Measurements from ENCODE around the gene MKNK1. TPM values are rescaled to one million over a fixed set of nuclear protein-coding genes. Genes with fewer than 3 reads are reported as not detected.
A peak's percentile ranks its signal among the peaks of the same experiment; 100 is the strongest.

The MKNK1 gene
- total RNA-seq, 4 donors from 2014 or later = 4.9 to 53.0 (median 24.3) TPM

- no peaks in the 10 kb centered on the region for H3K9me3 ChIP-seq
- H3K27me3 ChIP-seq = no peaks in the 10 kb centered on the region
- H3K4me3 ChIP-seq = no peak overlapping the region
- H3K4me1 ChIP-seq = no peaks in the 10 kb centered on the region
- no peak overlapping the region for H3K27ac ChIP-seq
- H3K36me3 ChIP-seq = no peaks in the 10 kb centered on the region
- intact Hi-C loops (cut with DNase I; ENCODE audit: low total_unique reads) = no loop called here
- DNase-seq = no peak
- TF ChIP-seq CTCF (IDR thresholded peaks at IDR 0.05) (no peak), POLR2A (IDR thresholded peaks at IDR 0.05) (no peak)
Measured at GRCh38 chr1:46537651-46538050, 66.4 kb downstream of the MKNK1 start.

GRCh38 chr1:46536527-46536926 is 67.5 kb downstream of the MKNK1 start:
- H3K4me3 ChIP-seq = no peak overlapping the region
- H3K27me3 ChIP-seq = no peaks in the 10 kb centered on the region
- TF ChIP-seq CTCF (IDR thresholded peaks at IDR 0.05) = no peak
- no peak for TF ChIP-seq POLR2A (IDR thresholded peaks at IDR 0.05)
- H3K27ac ChIP-seq = no peak overlapping the region
- intact Hi-C loops (cut with DNase I; ENCODE audit: low total_unique reads) = no loop called here
- H3K36me3 ChIP-seq = no peaks in the 10 kb centered on the region
- H3K9me3 ChIP-seq = no peaks in the 10 kb centered on the region
- DNase-seq = no peak
- H3K4me1 ChIP-seq = no peaks in the 10 kb centered on the region

- Histone ChIP-seq H3K36me3 (no peaks in the 10 kb centered on the region), H3K4me3 (no peak overlapping the region), H3K27ac (no peak overlapping the region), H3K4me1 (no peaks in the 10 kb centered on the region), H3K27me3 (no peaks in the 10 kb centered on the region), H3K9me3 (no peaks in the 10 kb centered on the region)
- no peak for TF ChIP-seq POLR2A (IDR thresholded peaks at IDR 0.05)
- no peak for TF ChIP-seq CTCF (IDR thresholded peaks at IDR 0.05)
- intact Hi-C loops (cut with DNase I; ENCODE audit: low total_unique reads) = no loop called here
- DNase-seq = no peak
Measured at GRCh38 chr1:46535063-46535462, 69.0 kb downstream of the MKNK1 start.

GRCh38 chr1:46533179-46533864 is 70.7 kb downstream of the MKNK1 start:
- intact Hi-C loops (cut with DNase I; ENCODE audit: low total_unique reads) = no loop called here
- H3K4me3 ChIP-seq = peak overlapping the region; percentile 7 to 40
- no peaks in the 10 kb centered on the region for H3K36me3 ChIP-seq
- H3K4me1 ChIP-seq = no peaks in the 10 kb centered on the region
- H3K27me3 ChIP-seq = no peaks in the 10 kb centered on the region
- DNase-seq = peak in 1 of 2 donors; percentile 23
- TF ChIP-seq CTCF (IDR thresholded peaks at IDR 0.05) = no peak
- TF ChIP-seq POLR2A (IDR thresholded peaks at IDR 0.05) = no peak
- H3K9me3 ChIP-seq = no peaks in the 10 kb centered on the region
- peak overlapping the region; percentile 62 to 68 for H3K27ac ChIP-seq

- Histone ChIP-seq H3K27ac (peak overlapping the region; percentile 62 to 68), H3K36me3 (no peaks in the 10 kb centered on the region), H3K4me1 (no peaks in the 10 kb centered on the region), H3K27me3 (no peaks in the 10 kb centered on the region), H3K9me3 (no peaks in the 10 kb centered on the region), H3K4me3 (peak overlapping the region; percentile 7 to 40)
- TF ChIP-seq POLR2A (IDR thresholded peaks at IDR 0.05) = peak in 1 of 2 donors; percentile 18
- TF ChIP-seq CTCF (IDR thresholded peaks at IDR 0.05) = peak; percentile 41 to 66 (median 58)
- intact Hi-C loops (cut with DNase I; ENCODE audit: low total_unique reads) = no loop called here
- peak; percentile 32 to 58 for DNase-seq
Measured at GRCh38 chr1:46532498-46533178, 71.4 kb downstream of the MKNK1 start.

All from uterus (tissue), 4 donors.